Liver (tissue), 3 donors: Measurements from ENCODE around the gene MVB12B.

ENCODE experiments used
- EGR1 ChIP-seq, 2 donors: IDR thresholded peaks; 2 replicates each; pipeline ENCODE4 v1.6.1; 2016 to 2018; ENCODE audit warnings: antibody characterized with exemption in 2 of 2, low read depth in 2 of 2
- HNF4G ChIP-seq: IDR thresholded peaks from 2 replicates; pipeline ENCODE4 v1.6.1; 2016; ENCODE audit warnings: antibody characterized with exemption
- MAX ChIP-seq: IDR thresholded peaks from 2 replicates; pipeline ENCODE4 v1.6.1; 2016; ENCODE audit warnings: antibody characterized with exemption
- TAF1 ChIP-seq: conservative IDR thresholded peaks from 2 replicates; pipeline ENCODE4 v1.6.1; 2016; ENCODE audit warnings: antibody characterized with exemption, mild to moderate bottlenecking
- YY1 ChIP-seq: IDR thresholded peaks from 2 replicates; pipeline ENCODE4 v1.6.1; 2016; ENCODE audit warnings: antibody characterized with exemption, mild to moderate bottlenecking
- TF ChIP-seq, protein P1 (sequence below): fragments of 150-350 bp; IDR thresholded peaks from 2 replicates; pipeline ENCODE4 v1.5.1; 2017; ENCODE audit warnings: improper control_type of control experiment, low read depth, low read length; ENCODE audit not compliant: missing input control
- donor health status: healthy.
- donor health status: healthy.

DNA sequence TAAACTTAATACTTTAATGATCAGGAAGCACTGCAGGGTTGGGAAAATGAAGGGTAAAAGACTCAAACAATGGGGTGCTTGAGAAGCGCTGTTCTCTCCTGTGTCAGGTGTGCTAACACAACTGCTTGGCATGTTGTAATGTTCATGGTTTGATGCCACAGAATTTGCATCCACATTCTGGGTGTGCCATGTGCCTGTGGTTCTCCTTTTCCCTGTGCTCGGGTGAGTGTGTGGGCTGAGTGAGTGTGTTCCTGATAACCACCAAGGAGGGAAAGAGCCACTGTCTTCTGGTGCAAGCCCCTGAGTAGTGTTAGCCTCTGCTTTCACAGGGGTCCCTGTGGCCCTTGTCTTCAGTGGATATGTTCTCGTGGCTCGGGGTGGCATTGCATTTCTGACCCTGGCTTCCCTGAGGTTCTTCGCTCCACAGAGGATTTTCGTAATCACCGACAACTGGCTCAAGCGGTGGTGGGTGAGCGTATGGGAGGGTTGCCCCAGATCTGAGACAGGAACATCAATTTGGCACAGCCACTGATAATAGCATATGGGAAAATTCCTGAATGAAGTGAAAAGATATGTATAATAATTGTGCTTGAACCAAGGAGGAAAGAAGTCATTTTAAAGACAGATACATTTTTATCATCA is 102.0 kb downstream of the MVB12B start:
- TF ChIP-seq, protein P1, sequence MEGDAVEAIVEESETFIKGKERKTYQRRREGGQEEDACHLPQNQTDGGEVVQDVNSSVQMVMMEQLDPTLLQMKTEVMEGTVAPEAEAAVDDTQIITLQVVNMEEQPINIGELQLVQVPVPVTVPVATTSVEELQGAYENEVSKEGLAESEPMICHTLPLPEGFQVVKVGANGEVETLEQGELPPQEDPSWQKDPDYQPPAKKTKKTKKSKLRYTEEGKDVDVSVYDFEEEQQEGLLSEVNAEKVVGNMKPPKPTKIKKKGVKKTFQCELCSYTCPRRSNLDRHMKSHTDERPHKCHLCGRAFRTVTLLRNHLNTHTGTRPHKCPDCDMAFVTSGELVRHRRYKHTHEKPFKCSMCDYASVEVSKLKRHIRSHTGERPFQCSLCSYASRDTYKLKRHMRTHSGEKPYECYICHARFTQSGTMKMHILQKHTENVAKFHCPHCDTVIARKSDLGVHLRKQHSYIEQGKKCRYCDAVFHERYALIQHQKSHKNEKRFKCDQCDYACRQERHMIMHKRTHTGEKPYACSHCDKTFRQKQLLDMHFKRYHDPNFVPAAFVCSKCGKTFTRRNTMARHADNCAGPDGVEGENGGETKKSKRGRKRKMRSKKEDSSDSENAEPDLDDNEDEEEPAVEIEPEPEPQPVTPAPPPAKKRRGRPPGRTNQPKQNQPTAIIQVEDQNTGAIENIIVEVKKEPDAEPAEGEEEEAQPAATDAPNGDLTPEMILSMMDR = no peak
- TF ChIP-seq MAX (no peak), HNF4G (no peak), EGR1 (IDR thresholded peaks at IDR 0.05; ENCODE audit: low read depth in 2 of 2) (no peak), TAF1 (no peak), YY1 (no peak)
